NCI-H524 treated with DMSO at 0.1 percent for 48 hours (cell line): Measurements from ENCODE around the gene STAT4.

Experiments used
- DNase-seq: peaks from one replicate; lab custom pipeline; 2025; lab: John Stamatoyannopoulos, UW

Gene STAT4

DNA sequence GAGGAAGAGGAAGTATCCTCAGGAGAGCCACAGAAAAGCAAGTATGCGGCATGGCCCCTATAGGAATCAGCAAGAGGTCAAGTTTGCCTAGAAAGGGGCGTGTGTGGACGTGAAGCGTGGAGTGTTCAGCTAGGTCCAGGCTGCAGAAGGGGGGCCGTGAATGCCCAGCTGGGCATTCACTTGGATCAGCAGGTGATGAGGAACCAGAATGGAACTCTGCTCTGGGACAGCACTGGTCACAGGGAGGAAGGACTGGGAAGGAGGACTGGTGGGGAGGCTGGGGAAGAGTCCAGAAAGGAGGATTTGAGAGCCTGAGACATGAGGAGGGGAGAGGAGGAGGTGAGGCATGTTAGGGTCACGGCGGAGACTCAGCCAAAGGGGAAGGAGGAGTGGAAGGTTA is 156.6 kb downstream of the STAT4 start:
- DNase-seq = no peak

DNA sequence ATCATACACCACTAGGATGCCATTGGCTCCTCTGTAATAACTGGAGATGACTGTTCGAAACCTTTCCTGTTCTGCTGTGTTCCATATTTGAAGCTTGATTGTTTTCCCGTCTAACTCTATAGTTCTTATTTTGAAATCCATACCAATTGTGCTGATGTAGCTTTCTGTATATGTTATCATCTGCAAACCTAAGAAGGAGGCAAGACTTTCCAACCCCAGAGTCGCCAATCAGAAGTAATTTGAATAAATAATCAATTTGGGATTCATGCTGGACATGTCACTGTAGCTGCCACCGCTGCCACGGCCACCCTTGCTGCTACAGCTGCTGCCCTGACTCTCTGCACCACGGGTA is 157.5 kb downstream of the STAT4 start:
- DNase-seq = no peak

DNA sequence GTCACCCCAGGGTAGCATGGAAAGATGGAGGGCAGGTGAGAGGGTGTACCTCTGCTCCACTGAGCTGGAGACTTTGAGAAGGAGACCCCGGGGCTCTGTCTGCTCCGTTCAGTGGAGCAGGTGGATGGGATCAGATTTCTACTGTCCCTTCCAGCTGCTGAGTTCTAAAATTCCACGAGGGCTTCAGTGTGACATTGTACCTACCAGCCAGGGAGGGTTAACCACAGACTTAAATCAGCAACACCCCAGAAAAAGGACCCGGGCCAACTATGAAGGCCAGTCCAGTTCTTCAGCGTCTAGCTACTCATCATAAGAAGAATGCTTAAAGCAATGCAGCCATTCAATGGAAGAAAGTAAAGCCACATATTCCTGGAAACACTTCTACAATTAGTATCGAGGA is 160.7 kb downstream of the STAT4 start:
- DNase-seq = no peak

DNA sequence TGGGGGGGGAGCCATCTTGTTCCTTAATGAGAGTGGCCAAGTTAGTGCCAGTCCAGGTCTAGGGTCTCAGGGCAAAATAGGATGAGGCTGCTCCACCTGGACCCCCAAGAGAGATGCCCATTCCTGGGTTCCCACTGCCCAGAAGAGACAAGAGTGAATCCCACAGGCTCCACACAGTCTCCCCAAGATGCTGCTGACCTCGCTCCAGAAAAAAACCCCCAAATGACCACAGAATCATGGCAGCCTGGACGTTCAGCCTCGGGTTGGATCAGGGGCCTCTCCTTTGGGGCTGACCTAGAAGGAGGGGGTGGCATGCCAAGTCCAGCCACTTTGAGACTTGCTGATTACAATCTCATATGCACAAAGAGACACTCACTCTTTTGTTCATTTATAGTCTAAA is 161.9 kb downstream of the STAT4 start:
- no peak for DNase-seq

DNA sequence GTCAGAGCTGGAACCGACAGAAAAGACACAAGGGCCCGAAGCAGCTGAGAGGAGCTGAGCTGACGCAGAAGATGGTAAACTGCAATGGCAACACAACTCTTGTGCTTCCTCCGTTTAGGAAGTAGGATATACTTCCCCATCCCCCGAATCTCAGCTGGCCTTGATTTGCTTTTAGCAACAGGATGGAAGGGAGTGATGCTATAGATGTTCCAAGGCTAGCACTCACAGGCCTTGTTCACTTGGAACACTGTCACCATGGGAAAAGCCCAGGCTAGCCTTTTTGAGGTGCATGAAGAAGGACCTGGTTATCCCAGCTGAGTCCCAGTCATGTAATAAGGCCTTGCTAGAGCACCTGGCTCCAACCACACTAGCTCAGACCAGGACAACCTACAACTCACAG is 162.9 kb downstream of the STAT4 start:
- no peak for DNase-seq

DNA sequence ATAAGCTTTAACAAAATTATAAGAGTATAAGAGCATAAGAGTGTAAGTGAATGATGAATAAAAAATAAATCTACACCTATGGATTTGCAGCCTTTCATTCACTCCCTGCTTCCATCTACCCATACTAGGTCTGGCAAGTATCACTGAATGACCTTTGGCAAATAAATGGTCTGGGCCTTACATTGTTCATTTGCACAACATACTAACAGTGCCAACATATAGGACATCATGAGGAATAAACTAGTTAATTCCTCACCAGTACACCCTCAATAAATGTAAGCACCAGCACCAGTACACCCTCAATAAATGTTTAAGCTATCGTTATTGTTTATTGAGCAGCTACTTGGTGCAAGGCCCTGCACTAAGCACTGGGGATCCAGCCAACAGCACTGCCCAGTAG is 163.7 kb downstream of the STAT4 start:
- DNase-seq = no peak

DNA sequence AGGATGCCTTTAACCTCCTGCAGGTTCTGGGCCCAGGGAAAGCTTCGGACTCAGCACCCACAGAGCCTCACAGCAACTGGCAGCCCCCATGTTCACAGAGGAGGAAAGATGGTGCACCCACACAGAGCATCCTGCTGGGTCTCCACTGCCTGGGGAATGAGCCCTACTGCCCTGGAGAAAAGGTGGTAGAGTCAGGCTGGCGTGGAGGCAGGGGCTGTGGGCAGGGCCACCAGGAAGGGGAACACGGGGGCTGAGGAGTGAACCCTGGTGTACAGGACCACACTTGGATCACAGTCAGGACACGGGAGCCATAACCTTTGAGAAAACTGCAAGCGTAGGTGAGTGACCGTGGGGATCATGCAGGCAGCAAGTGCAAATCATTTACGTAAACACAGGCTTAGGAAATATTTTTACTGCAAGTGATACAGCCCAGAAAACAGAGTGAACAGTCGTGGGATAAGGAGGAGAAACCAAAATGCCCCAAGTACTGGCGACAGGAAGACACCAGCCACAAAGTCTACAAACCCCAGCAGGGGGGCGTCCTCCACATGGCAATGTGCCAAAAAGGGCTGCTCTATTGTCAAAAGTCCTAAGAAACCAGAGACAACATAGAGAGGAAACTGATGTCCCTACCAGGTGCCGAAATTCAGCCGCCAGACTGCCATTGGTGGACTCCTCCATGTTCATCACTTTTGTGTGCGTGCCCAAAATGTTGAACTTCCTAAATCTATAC is 164.4 kb downstream of the STAT4 start:
- no peak for DNase-seq

DNA sequence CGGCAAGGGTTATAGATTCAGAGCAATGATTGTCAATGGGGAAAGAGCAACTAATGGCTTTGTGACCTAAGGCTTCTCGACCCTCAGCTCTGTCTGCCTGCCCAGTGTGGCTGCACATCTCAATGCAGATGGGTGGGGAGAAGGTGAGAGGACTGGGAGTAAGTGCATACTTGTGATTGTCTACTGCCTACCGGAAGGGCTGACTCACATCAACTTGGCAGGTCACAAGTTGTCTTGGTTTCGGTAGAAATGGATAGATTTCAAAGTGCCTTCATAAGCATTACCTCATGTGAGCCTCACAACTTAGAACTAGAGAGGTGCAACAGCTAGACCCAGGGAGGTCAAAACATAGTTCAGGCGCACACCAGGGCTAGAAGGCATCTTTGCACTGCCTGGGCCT is 166.2 kb downstream of the STAT4 start:
- no peak for DNase-seq

DNA sequence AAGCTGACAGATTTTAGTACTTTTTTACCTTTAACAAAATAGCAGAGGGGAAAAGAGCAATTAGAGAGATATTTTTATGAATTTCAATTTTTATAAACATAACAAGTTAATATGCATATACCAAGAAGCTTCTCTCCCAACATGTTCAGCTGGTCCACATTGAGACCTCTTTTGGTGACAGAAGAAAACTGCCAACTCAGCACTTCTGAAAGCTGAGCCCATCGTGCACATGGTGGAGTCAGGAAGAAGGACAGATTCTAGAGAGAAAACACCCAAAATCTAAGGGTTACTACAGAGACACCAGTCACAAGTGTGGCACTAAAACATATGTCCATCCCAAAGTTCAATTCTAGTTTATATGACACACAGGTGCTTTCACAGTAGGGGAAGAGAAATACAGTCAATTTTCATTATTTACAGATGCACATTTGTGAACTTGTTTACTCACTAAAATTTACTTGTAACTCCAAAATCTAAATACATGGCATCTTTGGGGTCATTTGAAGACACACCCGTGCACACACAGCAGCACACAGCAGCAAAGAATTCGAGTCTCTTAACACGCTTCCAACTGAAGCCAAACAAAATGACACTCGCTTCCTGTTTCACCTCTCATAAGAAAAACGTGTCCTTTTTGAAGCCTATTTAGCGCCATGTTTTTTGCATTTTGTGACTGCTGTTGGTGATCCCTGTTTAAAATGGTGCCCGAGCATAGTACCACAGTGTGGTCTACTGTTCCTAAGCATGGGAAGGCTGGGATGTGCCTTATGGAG is 168.3 kb downstream of the STAT4 start:
- DNase-seq = no peak

DNA sequence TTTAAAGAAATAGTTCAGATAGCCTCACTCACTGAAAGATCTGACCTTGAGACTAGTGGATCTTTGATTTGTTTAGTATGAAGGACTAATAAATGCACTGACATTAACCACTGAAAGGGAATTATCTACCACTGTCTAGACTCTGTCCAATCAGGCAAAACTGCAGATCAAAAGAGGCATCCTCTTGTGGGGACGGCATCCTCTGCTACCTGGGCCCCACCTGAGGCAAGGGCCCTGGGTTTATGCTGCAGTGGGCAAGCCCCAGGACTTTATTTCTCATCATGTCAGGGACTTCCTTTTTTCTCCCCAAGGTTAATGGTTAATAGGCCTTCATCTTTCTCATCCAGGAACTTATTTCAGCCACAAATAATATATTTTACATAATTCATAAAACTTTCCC is 169.1 kb downstream of the STAT4 start:
- DNase-seq = no peak

DNA sequence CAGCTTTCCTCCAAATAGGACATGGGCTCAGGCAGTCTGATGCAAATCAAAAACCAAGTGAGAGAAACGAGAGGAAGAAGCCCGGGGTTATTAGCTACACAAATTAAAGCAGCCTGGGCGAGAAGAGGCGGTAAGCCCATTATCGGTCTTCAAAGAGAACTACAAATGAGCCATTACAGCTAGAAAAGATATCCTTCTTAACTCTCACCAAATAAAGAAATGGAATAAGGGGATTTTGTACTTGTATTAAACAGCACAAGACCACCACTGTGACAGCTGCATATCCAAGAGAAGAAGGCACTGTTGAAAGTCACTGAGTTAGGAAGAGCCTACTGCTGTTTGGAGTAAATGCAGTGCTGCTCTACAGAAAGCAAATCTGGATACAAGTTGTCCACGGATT is 169.5 kb downstream of the STAT4 start:
- DNase-seq = no peak

DNA sequence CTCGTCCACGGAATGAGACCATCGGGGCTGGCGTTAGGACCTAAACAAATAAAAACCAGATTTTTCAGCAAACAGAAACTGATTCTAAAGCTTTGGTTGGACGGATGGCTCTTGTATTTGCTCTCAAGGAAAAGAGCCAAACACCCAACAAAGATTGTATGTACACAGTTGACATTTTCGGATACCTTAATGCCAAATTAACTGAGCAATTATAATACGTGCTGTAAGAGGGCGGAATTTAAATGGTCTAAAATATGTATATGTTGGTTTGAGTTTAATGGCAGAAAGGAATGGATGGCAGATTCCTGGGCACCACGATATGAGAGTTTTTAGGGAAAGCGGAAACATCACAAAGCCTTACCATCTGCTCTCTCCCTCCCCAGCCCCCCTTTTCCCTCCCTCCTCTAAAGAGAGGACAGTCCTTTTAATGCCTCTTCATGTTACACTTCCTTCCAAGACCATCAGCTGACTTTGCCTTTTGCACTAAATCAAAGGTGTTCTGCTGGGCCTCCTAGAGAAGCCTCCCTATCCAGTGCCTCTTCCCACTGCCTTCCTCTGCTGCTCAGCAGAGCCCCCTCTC is 170.1 kb downstream of the STAT4 start:
- no peak for DNase-seq

DNA sequence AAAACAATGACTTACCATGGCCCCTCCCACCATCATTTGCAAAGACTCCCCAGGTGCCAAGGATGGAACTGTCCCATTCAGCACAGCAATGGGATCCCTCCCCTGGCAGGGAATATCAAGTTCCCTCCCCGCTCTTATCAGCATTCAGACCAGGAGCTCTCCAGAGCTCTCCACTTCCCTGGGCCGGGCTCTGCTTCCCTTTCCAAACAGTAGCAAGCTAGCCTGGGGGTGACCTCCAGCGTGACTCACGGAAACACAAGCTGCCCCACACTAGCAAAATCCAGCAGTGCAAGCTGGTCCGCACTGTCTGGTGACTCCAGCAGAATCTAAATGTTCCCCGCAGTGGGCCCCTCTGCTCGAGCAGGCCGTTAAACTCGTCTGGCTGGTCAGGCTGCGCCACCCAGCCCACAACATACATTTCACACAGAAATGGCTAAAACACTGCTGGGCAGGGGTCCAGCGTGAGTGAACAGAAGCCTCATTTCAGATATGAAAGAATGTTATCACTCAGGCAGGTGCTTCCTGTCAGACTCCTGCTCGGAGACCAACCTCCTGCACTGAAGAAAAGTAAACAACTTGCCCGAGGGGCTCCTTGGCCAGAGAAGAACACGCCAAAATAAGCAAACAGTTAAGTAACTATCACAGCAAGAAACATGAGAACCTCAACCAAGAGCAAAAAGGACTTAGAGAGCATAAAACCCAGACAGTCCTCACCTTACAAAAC is 170.7 kb downstream of the STAT4 start:
- DNase-seq = no peak
